ENCODE data around the gene CAPN15.
"Not testable (repeated sequence)": the region's sequence is repeated elsewhere in the genome, so short reads cannot be mapped to it uniquely, and the experiment has no call there.

CAPN15 gene

GRCh38 chr16:507527-507926 lies 20.0 kb upstream of the CAPN15 start:
- DNase-seq, result not testable (repeated sequence)

DNA sequence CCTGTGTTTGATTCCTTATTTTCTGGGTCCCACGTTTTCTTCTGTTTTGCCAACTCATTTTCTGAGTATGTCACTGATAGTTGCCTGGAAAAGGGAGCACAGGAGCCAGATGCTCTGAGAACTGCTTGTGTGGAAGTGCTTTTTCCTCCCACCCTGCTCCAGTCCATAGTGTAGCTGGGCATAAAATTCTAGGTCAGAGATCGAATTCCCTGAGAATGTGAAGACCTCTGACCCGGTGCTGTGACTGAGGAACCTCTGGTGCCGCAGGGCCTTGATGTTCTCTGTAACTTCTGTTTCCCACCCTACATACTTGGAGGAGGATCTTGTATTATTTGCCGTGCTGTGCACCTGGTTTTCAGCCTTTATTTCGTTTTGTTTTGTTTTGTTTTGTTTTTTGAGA lies 19.5 kb upstream of the CAPN15 start:
- no peak for DNase-seq

DNA sequence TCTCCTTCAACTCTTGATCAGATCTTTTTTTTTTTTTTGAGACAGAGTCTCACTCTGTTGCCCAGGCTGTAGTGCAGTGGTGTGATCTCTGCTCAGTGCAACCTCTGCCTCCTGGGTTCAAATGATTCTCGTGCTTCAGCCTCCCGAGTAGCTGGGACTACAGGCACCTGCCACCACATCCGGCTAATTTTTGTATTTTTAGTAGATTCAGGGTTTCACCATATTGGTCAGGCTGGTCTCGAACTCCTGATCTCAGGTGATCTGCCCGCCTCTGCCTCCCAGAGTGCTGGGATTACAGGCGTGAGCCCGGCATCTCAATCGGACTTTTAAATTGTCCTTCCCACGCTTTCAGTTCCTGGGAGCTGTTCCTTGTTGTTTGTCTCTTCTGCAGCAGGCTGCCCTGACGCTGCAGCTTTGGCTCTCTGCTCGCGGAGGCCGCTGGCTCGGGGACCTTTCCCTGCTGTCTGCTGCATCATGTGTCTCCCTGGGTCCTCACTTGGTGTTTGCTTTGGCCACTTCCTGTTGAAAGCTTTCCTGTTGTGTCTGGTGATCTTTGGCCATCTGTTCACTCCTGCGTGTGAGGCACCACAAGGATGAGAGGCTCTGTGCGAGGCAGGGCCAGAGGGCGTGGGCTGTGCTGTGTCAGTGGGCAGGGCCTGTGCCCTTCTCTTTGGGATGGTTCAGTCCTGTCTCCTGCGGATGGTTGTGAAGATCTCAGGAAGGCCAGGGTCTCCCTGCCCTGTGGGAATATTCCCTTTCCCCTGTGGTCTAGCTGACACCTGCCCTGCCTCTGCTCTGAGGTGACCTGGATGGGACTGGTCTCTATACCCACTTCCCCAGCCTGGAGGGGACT lies 18.4 kb upstream of the CAPN15 start:
- DNase-seq, result no peak

GRCh38 chr16:510066-510825 lies 17.3 kb upstream of the CAPN15 start:
- no peak for DNase-seq

DNA sequence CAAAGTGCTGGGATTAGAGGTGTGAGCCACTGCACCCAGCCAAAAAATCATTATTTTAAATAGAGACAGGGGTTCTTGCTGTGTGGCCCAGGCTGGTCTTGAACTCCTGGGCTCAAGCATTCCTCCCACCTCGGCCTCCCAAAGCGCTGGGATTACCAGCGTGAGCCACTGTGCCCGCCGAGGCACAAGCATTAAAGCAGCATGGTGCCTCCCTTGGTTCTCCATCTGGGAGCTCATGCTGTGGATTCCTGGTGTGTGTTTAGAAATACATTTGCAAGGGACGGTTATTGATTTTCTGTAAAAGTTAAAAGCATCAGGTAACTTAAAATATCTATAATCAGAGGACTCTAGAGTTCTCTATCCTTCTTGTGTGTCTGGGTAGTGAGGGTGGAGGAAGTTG lies 14.7 kb upstream of the CAPN15 start:
- DNase-seq, result no peak

DNA sequence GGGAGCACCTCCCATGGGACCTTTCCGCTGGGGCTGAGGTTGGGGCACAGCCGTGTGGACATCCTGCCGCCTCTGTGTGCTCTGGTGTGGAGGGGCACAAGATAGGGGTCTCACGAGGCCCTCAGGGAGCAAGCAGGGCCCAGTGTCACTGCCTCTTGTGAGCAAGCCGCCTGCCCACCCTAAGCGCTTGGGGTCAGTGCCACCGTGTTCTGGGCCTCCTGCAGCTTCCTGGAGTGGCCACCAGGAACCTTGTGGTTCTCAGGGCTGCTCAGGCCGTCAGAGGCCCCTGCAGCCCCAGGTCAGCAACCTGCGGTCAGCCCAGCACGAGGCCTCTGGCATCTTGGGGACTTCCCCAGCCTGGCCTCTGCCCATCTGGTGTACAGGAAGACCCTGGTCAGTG lies 13.6 kb upstream of the CAPN15 start:
- no peak for DNase-seq

DNA sequence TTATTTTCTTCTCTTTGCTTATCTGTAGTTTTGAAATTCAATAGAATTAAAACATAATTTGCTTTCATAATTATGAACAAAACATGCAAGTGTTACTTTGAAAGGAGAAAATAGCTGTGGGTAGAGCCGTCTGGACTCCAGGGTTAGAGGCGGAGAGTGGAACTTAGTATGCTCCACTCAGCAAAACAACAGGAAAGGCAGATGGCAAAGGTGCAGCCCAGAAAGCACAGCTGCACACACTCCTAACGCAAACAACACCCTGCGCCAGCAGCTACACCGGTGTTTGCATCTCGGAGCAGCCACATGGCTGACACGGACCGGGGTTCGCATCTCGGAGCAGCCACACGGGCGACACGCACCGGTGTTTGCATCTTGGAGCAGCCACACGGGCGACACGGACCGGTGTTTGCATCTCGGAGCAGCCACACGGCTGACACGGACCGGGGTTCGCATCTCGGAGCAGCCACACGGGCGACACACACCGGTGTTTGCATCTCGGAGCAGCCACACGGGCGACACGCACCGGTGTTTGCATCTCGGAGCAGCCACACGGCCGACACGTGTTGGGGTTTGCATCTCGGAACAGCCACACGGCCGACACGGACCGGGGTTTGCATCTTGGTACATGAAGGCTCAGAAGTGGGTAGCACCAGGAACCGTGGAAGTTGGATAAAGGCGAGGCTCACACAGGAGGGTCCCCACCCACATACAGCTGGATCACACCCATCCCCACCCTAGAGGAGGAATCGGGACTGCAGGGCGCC lies 12.2 kb upstream of the CAPN15 start:
- no peak for DNase-seq

- no peak for DNase-seq
Measured at GRCh38 chr16:515939-516226, 11.6 kb upstream of the CAPN15 start.

DNA sequence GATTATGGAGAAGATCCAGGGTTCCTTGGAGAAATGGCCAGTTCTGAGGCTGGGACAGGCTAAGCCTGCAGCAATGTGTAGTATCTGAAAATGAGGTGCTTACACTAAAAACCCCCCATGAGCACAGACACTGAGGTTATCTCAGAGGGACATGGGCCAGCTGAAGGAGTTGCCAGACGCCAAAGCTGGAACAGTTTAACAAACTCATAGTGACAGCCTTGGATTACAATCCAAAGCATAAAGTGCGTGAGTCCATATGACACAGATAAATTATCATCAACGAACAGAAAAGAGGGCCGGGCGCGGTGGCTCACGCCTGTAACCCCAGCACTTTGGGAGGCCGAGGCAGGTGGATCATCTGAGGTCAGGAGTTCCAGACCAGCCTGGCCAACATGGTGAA lies 11.2 kb upstream of the CAPN15 start:
- DNase-seq, result no peak

DNA sequence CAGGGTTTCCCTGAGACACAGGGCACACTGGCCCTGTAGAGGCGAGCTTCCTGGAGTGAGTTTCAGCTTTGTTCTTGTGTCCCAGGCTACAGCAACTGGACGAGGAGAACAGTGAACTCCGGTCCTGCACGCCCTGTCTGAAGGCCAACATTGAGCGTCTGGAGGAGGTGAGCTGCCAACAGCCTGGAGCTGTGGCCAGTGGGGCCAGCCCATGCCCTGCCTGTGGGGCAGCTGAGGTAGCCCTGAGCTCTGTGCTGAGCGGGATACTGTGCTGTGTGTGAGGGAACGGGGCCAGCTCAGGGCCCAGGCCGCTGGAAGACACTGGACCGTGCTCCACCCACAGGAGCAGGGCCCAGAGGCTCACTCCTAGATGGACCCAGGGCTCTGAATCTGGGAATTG lies 8.7 kb upstream of the CAPN15 start:
- DNase-seq, result no peak

DNA sequence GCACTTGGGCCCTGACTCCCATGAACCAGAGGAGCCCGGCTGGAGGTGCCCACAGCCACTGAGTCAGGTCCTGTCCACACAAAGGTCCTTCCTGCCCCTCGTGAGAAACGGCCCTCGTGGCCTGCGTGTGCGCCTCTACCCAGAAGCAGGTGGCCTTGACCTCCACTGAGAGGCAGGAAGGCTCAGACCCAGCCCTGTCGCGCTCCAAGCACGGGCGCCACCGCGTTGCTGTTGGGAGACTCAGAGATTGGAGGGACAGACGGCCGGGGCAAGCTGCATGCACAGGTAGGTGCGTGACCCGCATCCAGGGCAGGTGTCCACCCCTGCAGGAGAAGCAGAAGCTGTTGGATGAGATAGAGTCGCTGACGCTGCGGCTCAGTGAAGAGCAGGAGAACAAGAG lies 8.1 kb upstream of the CAPN15 start:
- no peak for DNase-seq

DNA sequence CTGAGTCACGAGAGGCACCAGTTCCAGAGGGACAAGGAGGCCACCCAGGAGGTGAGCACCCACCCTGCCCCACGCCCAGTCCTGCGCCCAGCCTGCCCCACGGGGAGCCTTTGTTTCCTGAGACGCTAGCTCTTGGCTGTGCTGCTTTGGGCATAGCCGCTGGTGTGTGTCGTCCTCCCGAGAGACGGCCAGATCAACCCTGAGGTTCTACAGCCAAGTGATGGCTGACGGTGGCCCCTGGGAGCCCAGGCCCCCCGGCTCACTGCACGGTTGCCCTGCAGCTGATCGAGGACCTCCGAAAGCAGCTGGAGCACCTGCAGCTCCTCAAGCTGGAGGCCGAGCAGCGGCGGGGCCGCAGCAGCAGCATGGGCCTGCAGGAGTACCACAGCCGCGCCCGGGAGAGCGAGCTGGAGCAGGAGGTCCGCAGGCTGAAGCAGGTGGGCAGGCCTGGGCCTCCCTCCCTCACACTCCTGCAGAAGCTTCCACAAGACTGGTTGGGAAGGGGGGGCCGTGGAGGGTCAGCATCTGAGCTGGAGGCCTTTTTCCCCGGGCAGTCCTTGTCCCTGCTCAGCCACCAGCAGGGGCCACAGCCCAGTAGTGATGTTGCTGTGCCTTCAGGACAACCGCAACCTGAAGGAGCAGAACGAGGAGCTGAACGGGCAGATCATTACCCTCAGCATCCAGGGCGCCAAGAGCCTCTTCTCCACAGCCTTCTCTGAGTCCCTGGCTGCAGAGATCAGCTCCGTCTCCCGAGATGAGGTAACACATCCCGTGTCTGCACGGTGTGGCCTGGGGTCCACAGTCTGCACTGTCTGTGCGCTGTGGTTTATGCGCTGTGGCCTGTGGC lies 7.4 kb upstream of the CAPN15 start:
- no peak for DNase-seq

DNA sequence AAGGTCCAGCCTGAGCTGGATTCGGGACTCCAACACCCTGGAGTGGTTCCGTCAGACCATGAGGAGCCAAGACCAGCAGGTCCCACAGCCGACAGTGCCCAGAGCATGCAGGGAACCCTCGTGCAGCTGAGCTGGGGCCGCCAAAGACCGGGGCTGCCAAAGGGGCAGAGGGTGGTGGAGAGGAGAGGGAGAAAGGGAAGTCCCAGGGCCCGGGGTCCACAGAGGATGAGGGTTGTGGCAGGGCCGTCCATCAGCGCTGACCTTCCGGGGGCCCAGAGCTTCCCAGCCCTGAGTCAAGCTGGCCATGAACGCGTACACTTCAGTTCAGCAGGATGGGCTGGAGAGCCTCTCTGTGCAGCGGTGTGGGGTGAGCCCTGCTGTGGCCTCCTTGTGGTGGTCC lies 6.7 kb upstream of the CAPN15 start:
- DNase-seq, result no peak

DNA sequence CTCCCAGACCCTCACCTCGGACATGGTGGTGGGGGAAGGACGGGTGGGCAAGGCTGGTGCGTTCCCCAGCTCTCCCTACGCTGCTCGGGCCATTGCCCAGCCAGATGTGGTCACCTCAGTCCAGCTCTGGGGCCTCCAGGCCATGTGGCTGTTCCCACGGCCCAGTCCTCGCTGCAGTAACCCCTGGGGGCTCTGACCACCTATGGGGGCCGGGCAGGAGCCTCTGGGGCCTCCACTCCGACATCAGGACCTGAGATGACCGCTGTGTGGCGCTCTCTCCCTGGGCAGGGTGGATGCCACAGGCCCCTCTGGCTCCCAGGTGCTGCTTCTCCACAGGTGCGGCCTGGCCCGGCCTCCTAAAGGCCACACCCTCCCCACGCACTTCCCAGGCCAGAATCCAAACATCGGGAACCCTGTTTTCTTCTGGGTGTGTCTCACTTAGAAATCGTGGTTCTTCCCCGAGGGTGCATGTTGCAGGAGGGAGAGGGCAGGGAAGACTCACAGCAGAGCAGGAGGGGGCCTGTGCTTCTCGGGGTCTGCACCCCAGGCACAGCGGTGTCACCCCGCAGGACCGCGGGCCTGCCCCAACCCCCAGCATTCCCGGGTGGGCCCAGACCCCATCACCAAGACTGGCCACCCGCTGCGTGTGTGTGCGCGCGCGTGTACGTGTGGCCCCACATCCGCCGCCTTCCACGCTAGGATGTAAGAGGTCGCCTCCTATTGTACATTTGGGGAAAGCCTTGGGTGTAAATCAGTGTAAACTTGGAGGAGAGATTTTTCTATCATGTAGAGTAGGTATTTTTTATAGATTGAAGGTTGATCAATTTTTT lies 5.9 kb upstream of the CAPN15 start:
- DNase-seq, result no peak

DNA sequence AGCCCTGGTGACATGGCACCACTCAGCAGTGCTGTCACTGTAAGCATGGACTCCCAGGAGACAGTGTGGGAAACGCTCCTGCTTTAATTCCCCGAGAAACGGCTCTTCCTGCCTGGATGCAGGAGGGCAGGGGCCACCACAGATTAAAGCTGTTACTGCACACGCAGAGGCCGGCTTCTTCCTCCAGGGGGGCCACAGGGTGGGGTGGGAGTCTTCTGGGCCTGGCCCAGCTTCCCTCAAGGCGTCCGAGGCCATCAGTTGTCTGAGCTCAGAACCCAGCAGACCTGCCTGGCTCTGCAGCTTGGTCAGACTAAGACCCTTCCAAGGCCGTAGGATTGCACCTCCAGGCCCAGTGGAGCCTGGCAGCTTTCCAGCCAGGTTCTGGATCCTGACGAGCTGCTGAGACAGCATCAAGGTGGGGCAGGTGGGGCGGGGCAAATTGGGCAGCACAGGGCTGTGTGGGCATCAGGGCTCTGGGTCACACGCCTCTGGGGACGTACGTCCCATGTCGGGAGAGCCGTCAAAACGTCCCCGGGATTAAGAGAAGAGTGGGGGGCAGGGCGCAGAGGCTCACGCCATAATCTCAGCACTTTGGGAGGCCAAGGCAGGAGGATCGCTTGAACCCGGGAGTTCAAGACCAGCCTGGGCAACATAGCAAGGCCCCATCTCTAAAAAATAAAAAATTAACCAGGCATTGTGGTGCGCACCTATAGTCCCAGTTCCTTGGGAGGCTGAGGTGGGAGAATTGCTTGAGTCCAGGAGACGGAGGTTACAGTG lies 5.0 kb upstream of the CAPN15 start:
- no peak for DNase-seq

- DNase-seq, result no peak
Measured at GRCh38 chr16:523097-523741, 4.3 kb upstream of the CAPN15 start.

GRCh38 chr16:524274-525040 lies 3.1 kb upstream of the CAPN15 start:
- no peak for DNase-seq

DNA sequence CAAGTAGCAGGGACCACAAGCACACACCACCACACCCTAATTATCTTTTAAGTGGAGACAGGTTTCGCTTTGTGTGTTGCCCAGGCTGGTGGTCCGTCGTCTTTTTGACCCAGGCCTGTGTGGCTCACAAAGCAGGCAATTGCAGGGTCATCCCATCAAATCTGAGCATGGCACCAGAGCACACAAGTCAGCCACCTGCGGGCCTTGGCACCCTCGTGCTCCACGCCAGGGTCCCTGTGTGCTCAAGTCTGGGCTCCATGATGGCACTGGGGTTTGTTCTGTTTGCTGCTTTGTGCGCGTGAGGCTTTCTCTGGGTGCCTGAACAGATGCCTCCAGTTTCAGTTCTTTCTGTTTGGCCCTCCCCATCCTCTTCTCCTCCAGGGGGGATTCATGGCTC lies 2.4 kb upstream of the CAPN15 start:
- no peak for DNase-seq

GRCh38 chr16:525520-526180 lies 1.9 kb upstream of the CAPN15 start:
- peak; percentile 68 for DNase-seq
